GM12873 (cell line): ENCODE results near the gene C19orf67.

Experiments used
- CTCF ChIP-seq: IDR thresholded peaks from 2 replicates; pipeline ENCODE4 v1.5.1; 2012; ENCODE audit warnings: low read depth, mild to moderate bottlenecking, moderate library complexity, low read length, control low read depth; ENCODE audit not compliant: insufficient read depth; ENCODE audit errors: missing control alignments

C19orf67 gene

GRCh38 chr19:14107581-14108461 lies 22.2 kb upstream of the C19orf67 start:
- no peak for TF ChIP-seq CTCF

GRCh38 chr19:14106840-14107239 lies 21.3 kb upstream of the C19orf67 start:
- no peak for TF ChIP-seq CTCF

GRCh38 chr19:14105680-14106079 lies 20.1 kb upstream of the C19orf67 start:
- no peak for TF ChIP-seq CTCF

- peak; percentile 13 for TF ChIP-seq CTCF
Observed at GRCh38 chr19:14103310-14103709, 17.7 kb upstream of the C19orf67 start.

- TF ChIP-seq CTCF: no peak
Observed at GRCh38 chr19:14102756-14103155, 17.2 kb upstream of the C19orf67 start.

GRCh38 chr19:14102102-14102696 lies 16.6 kb upstream of the C19orf67 start:
- TF ChIP-seq CTCF: no peak

GRCh38 chr19:14101003-14101545 lies 15.5 kb upstream of the C19orf67 start:
- TF ChIP-seq CTCF: no peak
